GM06990 (cell line): ENCODE results near the gene LHFPL2.

Source experiments
- DNase-seq: peaks from one replicate; pipeline ENCODE4 v3.0.0-alpha.2; 2011; ENCODE audit not compliant: insufficient read length; ENCODE audit errors: extremely low read depth
- H3K27me3 ChIP-seq: replicated peaks from 2 replicates; pipeline ENCODE4 v1.6.0; 2011; ENCODE audit warnings: low read length; ENCODE audit not compliant: control insufficient read depth, insufficient read depth
- H3K36me3 ChIP-seq: 2 replicates; pipeline ENCODE4 v1.5.1; 2011; ENCODE audit warnings: low read length; ENCODE audit not compliant: control insufficient read depth, insufficient read depth
- H3K4me3 ChIP-seq: replicated peaks from 2 replicates; pipeline ENCODE4 v1.5.1; 2011; ENCODE audit warnings: low read depth, mild to moderate bottlenecking, control low read depth, low read length
- CTCF ChIP-seq: IDR thresholded peaks from 2 replicates; pipeline ENCODE4 v1.5.1; 2011; ENCODE audit warnings: low read length, control low read depth, mild to moderate bottlenecking, inconsistent platforms; ENCODE audit not compliant: insufficient read depth, poor library complexity, severe bottlenecking

Gene LHFPL2

GRCh38 chr5:78523314-78524193 is 125.0 kb downstream of the LHFPL2 start:
- no peaks in the 10 kb centered on the region for H3K27me3 ChIP-seq
- no peak overlapping the region for H3K4me3 ChIP-seq
- DNase-seq: no peak
- TF ChIP-seq CTCF: no peak
- no peaks in the 10 kb centered on the region; the same call in 1 of the 2 replicates for H3K36me3 ChIP-seq

- TF ChIP-seq CTCF: no peak
- no peaks in the 10 kb centered on the region; the same call in 1 of the 2 replicates for H3K36me3 ChIP-seq
- no peak for DNase-seq
- no peaks in the 10 kb centered on the region for H3K27me3 ChIP-seq
- H3K4me3 ChIP-seq: no peak overlapping the region
Measured at GRCh38 chr5:78522476-78523260, 125.9 kb downstream of the LHFPL2 start.

- no peak for TF ChIP-seq CTCF
- no peaks in the 10 kb centered on the region; the same call in 1 of the 2 replicates for H3K36me3 ChIP-seq
- H3K4me3 ChIP-seq: no peak overlapping the region
- H3K27me3 ChIP-seq: no peaks in the 10 kb centered on the region
- DNase-seq: no peak
Measured at GRCh38 chr5:78521455-78521854, 127.1 kb downstream of the LHFPL2 start.

- TF ChIP-seq CTCF: no peak
- H3K36me3 ChIP-seq: no peaks in the 10 kb centered on the region; the same call in 1 of the 2 replicates
- no peak overlapping the region for H3K4me3 ChIP-seq
- H3K27me3 ChIP-seq: no peaks in the 10 kb centered on the region
- no peak for DNase-seq
Measured at GRCh38 chr5:78519198-78519941, 129.2 kb downstream of the LHFPL2 start.

- DNase-seq: no peak
- TF ChIP-seq CTCF: no peak
- Histone ChIP-seq H3K27me3 (no peaks in the 10 kb centered on the region), H3K36me3 (no peaks in the 10 kb centered on the region; the same call in 1 of the 2 replicates), H3K4me3 (no peak overlapping the region)
Measured at GRCh38 chr5:78518365-78519197, 130.0 kb downstream of the LHFPL2 start.
